Immature natural killer cell (primary cell): ENCODE data around the gene GDPD2. TPM values are rescaled to one million over a fixed set of nuclear protein-coding genes. Genes with fewer than 3 reads are reported as not detected.

Experiments
- DNase-seq, 3 donors: peaks; one replicate each; pipeline ENCODE4 v3.0.0; 2022; ENCODE audit warnings: mixed read lengths in 1 of 3
- H3K27ac Mint-ChIP-seq, 6 donors: one replicate each; pipeline ENCODE4 v1.8.0; 2020; ENCODE audit warnings: mixed read lengths in 6 of 6, mild to moderate bottlenecking in 5 of 6, inconsistent platforms in 4 of 6, moderate library complexity in 3 of 6
- H3K27me3 Mint-ChIP-seq, 3 donors: one replicate each; pipeline ENCODE4 v1.8.0; 2020 to 2021; ENCODE audit warnings: low read depth in 3 of 3, mild to moderate bottlenecking in 3 of 3, mixed read lengths in 3 of 3, moderate library complexity in 3 of 3, inconsistent platforms in 1 of 3
- H3K36me3 Mint-ChIP-seq, 3 donors: one replicate each; pipeline ENCODE4 v1.8.0; 2020; ENCODE audit warnings: mixed read lengths in 3 of 3, inconsistent platforms in 2 of 3, mild to moderate bottlenecking in 2 of 3
- H3K4me1 Mint-ChIP-seq, 2 donors: one replicate each; pipeline ENCODE4 v1.8.0; 2020; ENCODE audit warnings: inconsistent platforms in 2 of 2, mild to moderate bottlenecking in 2 of 2, mixed read lengths in 2 of 2, moderate library complexity in 1 of 2
- H3K4me3 Mint-ChIP-seq, 5 donors: one replicate each; pipeline ENCODE4 v1.8.0; 2020; ENCODE audit warnings: mild to moderate bottlenecking in 5 of 5, mixed read lengths in 5 of 5, inconsistent platforms in 3 of 5, moderate library complexity in 3 of 5
- H3K9me3 Mint-ChIP-seq, 6 donors: one replicate each; pipeline ENCODE4 v1.8.0; 2020; ENCODE audit warnings: mild to moderate bottlenecking in 6 of 6, mixed read lengths in 6 of 6, inconsistent platforms in 4 of 6, moderate library complexity in 3 of 6
- polyA plus RNA-seq, 3 donors: library from polyadenylated mRNA; unstranded; fragments of 300-500 nt; fragmentation: Illumina TruSeq; gene quantifications; one replicate each; pipeline ENCODE4 v1.2.3, GENCODE V29; 2021

GDPD2 gene
- polyA plus RNA-seq, 3 donors from 2014 or later, result not detected

GRCh38 chrX:70432936-70433847 lies 10.1 kb downstream of the GDPD2 start:
- Mint-ChIP-seq H3K4me3 (peak overlapping the region; percentile 87 to 94 (median 91)), H3K27ac (peak overlapping the region; percentile 38 to 91 (median 88)), H3K36me3 (no peaks in the 10 kb centered on the region), H3K4me1 (peaks cover 18 to 22% of the 10 kb centered on the region in 2 donors), H3K9me3 (peaks cover 0 to 3% (median 0%) of the 10 kb centered on the region in 6 donors), H3K27me3 (peaks cover 0 to 9% (median 8%) of the 10 kb centered on the region in 3 donors)
- no peak for DNase-seq

DNA sequence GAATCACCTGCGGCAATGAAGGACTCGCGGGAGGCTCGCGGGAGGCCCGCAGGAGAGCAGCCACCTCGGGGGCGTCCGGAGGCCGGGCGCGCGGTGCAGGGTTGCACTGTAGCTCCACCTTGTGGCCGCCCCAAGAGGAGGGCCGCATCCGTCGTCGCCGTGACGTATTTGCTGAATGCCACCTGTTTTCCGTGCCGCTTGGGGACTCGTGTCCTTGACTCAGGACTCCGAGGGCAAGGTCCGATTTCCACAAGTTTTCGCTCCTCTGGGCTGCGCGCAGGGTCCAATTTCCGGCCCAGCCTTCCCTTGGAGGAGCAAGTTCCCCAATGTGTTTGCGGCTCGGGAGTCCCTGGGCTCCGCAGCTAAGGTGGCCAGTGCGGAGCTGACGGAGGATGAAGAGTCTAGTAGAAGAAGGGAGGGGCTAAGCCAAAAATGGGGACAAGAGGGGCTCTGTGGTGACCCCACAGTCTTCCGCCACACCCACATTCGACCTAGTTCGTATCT lies 10.8 kb downstream of the GDPD2 start:
- peak; percentile 71 to 79 (median 75) for DNase-seq
- Mint-ChIP-seq H3K4me3 (peak overlapping the region; percentile 87 to 94 (median 91)), H3K4me1 (peaks cover 25 to 29% of the 10 kb centered on the region in 2 donors)

DNA sequence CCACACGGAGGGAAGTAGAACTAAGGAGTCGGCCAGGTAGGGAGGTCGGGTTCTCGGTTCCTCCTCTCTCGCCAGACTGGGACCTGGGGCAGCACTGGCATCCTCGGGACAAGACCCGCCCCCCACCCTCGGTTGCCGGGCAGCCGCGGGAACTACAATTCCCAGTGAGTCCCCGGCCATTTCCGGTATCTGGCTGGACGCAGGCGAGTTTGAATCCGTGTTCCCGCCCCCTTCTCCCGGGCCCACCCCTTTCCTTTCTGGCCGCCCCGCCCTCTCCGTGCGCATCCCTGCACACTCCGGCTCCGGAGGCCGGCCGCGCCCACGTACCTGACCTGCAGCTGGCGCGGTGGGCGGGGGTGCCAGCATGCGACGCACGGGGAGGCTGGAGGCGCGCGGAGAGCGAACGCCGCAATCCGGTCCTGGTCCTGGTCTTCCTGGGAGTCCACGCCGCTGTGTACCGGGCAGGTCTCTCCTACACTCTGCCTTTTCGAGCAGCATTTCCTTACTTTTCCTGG lies 11.3 kb downstream of the GDPD2 start:
- peaks cover 0 to 3% (median 0%) of the 10 kb centered on the region in 6 donors for H3K9me3 Mint-ChIP-seq

More for the DNA sequence above, 10.8 kb downstream of the GDPD2 start:
- Mint-ChIP-seq H3K9me3 (peaks cover 0 to 3% (median 0%) of the 10 kb centered on the region in 6 donors), H3K36me3 (no peaks in the 10 kb centered on the region), H3K27me3 (peaks cover 1 to 13% (median 13%) of the 10 kb centered on the region in 3 donors), H3K27ac (peak overlapping the region; percentile 86 to 91 (median 88))

DNA sequence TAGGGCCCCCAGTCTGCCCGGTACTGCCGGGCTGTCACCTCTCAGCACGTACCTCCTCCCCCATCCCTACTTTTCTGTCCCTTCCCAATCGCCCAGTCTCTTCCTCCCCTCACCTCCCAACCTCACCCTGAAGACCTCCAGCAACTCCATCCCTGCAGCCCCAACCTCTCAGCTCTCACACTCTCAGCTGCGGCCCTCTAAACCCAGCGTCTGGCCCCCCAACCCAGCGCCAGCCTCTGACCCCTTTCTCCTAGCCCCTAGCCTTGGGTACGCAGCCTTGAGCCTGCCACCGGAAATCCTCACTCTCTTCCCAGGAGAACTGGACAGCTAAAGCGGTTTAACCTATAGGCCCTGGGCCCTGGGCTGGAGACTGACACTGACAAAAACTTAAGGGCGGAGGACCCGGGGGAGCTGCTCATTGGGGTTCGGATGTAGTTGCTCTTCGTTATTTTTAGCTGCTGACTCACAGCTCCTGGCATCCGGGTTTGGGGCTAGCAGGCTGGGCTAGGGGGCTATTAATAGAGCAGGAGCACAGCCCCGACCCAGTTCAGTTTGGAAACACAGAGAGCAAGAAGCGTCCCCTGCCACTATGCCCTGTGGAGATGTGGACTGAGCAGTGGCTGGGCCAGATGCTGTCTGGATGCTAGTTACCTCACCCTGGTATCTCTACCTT lies 11.9 kb downstream of the GDPD2 start:
- Mint-ChIP-seq H3K27me3 (peaks cover 7 to 18% (median 15%) of the 10 kb centered on the region in 3 donors), H3K9me3 (peaks cover 0 to 3% (median 0%) of the 10 kb centered on the region in 6 donors), H3K4me3 (peak overlapping the region; percentile 85 to 94 (median 91)), H3K4me1 (peaks cover 32 to 36% of the 10 kb centered on the region in 2 donors), H3K36me3 (no peaks in the 10 kb centered on the region), H3K27ac (peak overlapping the region; percentile 51 to 81 (median 66))
- peak in 1 of 3 donors; percentile 21 for DNase-seq

More for the DNA sequence above, 11.3 kb downstream of the GDPD2 start:
- Mint-ChIP-seq H3K4me1 (peaks cover 31 to 34% of the 10 kb centered on the region in 2 donors), H3K4me3 (peak overlapping the region; percentile 87 to 94 (median 91)), H3K27ac (peak overlapping the region; percentile 86 to 91 (median 88)), H3K36me3 (no peaks in the 10 kb centered on the region), H3K27me3 (peaks cover 6 to 17% (median 15%) of the 10 kb centered on the region in 3 donors)
- peak; percentile 28 to 50 (median 46) for DNase-seq

DNA sequence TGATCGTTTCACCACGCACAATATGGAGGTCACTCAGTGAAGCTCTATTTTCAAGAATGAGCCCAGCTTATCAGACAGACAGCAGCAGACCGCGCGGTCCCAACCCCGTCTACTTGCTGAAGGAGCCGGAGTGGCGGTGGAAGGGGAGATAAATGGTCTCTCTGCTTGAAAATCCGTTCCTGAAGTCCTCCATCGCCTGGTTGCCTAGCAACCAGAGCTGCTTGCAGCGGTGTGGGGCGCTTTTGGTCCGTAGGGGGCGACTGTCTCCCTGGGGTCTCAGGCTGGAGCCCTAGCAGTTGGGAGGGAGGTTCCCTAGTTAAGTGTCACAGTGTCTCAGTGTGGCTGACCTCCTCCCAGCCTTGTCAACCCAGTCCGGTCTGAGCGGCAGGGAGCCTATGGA lies 13.2 kb downstream of the GDPD2 start:
- peak overlapping the region in 1 of 6 donors; percentile 67 for H3K27ac Mint-ChIP-seq
- no peaks in the 10 kb centered on the region for H3K36me3 Mint-ChIP-seq
- DNase-seq, result no peak
- peaks cover 0 to 1% (median 0%) of the 10 kb centered on the region in 6 donors for H3K9me3 Mint-ChIP-seq
- H3K4me3 Mint-ChIP-seq, result peak overlapping the region in 1 of 5 donors; percentile 54
- peaks cover 9 to 26% (median 19%) of the 10 kb centered on the region in 3 donors for H3K27me3 Mint-ChIP-seq
- peaks cover 32 to 36% of the 10 kb centered on the region in 2 donors for H3K4me1 Mint-ChIP-seq

GRCh38 chrX:70437011-70437410 lies 13.9 kb downstream of the GDPD2 start:
- no peak overlapping the region for H3K4me3 Mint-ChIP-seq
- no peaks in the 10 kb centered on the region for H3K36me3 Mint-ChIP-seq
- DNase-seq, result no peak
- H3K27me3 Mint-ChIP-seq, result peaks cover 9 to 26% (median 19%) of the 10 kb centered on the region in 3 donors
- no peak overlapping the region for H3K27ac Mint-ChIP-seq
- H3K9me3 Mint-ChIP-seq, result peaks cover 0 to 1% (median 0%) of the 10 kb centered on the region in 6 donors
- H3K4me1 Mint-ChIP-seq, result peaks cover 32 to 36% of the 10 kb centered on the region in 2 donors

DNA sequence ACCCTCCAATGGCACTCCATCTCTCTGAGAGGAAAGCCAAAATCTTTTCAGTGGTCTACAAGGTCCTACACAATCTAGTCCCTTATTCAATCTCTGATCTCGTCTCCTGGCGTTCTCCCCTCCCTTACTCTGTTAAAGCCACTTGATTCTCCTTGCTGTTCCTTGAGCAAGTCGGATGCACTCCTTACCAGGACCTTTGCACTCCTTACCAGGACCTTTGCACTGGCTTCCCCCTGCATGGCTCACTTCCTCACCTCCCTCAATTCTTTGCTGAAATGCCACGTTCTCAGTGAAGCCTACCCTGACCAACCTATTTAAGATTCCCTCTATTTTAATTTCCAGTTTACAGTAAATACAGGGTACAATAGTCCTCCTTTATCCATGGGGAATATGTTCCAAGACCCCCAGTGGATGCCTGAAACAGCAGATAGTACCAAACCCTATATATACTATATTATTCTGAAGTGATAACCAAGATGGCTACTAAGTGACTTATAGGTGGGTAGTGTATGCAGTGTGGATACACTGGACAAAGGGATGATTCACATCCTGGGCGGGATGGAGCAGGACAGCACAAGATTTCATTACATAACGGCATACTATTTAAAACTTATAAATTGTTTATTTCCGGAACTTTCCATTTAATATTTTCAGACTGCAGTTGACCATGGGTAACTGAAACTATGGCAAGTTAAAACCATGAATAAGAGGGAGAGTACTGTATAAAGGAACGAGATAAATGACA lies 15.0 kb downstream of the GDPD2 start:
- Mint-ChIP-seq H3K4me3 (peak overlapping the region in 1 of 5 donors; percentile 44), H3K36me3 (no peaks in the 10 kb centered on the region), H3K9me3 (peaks cover 0 to 1% (median 0%) of the 10 kb centered on the region in 6 donors), H3K27ac (peak overlapping the region in 2 of 6 donors; percentile 0 to 63), H3K27me3 (peaks cover 11 to 26% (median 23%) of the 10 kb centered on the region in 3 donors), H3K4me1 (peaks cover 29 to 34% of the 10 kb centered on the region in 2 donors)
- DNase-seq, result no peak

DNA sequence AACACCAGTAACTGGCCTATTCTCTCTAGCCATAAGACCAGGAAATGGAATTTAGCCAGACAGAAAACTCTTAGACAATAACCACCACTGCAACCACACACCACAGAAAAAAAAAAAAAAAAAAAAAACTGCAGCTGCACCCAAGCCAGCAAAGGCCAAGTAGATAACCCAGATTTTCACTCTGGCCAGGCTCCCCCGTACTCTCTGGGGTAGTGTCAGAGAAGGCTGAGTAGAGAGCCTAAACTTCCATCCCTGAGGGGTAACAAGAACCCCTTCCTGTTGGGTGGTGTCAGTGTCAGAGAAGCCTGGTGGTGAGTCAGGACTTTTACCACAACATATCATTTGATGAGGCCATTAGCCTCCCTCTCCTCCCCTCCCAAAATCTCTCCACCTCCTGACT lies 15.9 kb downstream of the GDPD2 start:
- Mint-ChIP-seq H3K27me3 (peaks cover 15 to 30% (median 26%) of the 10 kb centered on the region in 3 donors), H3K27ac (peak overlapping the region in 3 of 6 donors; percentile 57 to 69 (median 63)), H3K36me3 (no peaks in the 10 kb centered on the region), H3K9me3 (peaks cover 0 to 1% (median 0%) of the 10 kb centered on the region in 6 donors), H3K4me3 (peak overlapping the region in 4 of 5 donors; percentile 15 to 51 (median 44)), H3K4me1 (peaks cover 20 to 25% of the 10 kb centered on the region in 2 donors)
- peak; percentile 25 to 27 (median 25) for DNase-seq

GRCh38 chrX:70442224-70442623 lies 19.1 kb downstream of the GDPD2 start:
- Mint-ChIP-seq H3K4me3 (no peak overlapping the region), H3K27ac (no peak overlapping the region), H3K9me3 (peaks cover 0 to 1% (median 0%) of the 10 kb centered on the region in 6 donors), H3K36me3 (no peaks in the 10 kb centered on the region), H3K27me3 (peaks cover 26 to 33% (median 27%) of the 10 kb centered on the region in 3 donors), H3K4me1 (peaks cover 14 to 16% of the 10 kb centered on the region in 2 donors)
- no peak for DNase-seq

DNA sequence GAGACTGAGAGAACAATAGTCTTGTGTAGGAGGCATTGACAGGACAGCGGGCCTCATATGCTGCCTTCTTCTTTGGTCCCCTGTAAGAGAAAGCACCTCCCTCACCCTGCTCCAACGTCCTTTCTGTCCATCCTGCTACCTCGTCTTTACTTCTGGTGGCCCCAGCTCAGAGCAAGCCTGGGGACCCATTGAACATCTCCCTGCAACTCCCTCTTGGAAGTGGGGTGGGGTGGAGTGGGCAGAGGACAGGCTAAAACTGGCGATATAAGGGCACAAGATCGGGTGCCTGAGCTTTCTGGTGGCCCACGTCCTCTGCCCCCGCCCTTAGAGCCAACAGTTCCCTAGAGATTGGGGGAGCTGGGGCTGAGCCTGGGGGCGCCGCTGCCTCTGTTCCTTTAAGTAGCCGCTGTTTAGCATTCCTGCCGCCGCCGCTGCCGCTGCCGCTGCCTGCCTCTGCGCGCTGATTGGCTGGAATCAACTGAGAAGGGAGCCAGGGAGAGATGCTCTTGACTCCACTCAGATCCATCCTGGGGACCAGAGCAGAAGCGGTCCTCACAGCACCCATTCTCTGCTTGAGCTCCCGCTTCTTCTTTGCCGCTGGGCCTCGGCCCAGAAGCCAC lies 21.3 kb downstream of the GDPD2 start, which contains the start of gene DLG3:
Gene DLG3, plus strand, starts transcription at position 510 of the 620 bp plus-strand sequence. CDS start 367 bp downstream, outside the sequence.
- Mint-ChIP-seq H3K27ac (no peak within 1 kb of the TSS), H3K9me3 (no peaks in the 10 kb centered on the region), H3K4me3 (peak within 1 kb of the TSS; percentile 54 to 77 (median 73)), H3K4me1 (peaks cover 1 to 2% of the 10 kb centered on the region in 2 donors), H3K36me3 (no peaks in the 10 kb centered on the region), H3K27me3 (peaks cover 16 to 22% (median 19%) of the 10 kb centered on the region in 3 donors)
- no peak for DNase-seq

DNA sequence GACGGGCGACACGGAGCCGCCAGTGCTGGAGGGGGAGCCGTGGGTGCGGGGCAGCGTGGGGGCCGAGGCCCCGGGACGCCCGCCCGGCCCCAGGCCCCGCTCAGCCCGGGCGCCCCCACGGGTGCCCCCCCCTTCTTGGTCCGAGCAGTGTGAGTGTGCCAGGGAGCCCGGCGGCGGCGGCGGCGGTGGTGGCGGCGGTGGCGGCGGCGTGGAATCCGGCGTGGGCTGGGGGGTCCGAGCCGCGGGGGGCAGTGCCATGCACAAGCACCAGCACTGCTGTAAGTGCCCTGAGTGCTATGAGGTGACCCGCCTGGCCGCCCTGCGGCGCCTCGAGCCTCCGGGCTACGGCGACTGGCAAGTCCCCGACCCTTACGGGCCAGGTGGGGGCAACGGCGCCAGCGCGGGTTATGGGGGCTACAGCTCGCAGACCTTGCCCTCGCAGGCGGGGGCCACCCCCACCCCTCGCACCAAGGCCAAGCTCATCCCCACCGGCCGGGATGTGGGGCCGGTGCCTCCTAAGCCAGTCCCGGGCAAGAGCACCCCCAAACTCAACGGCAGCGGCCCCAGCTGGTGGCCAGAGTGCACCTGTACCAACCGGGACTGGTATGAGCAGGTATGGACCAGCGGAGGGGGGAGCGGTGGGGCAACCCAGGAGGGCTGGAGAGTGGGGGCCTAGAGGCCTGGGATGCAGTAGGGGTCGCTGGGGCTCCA lies 22.0 kb downstream of the GDPD2 start:
- Mint-ChIP-seq H3K27ac (no peak overlapping the region), H3K4me3 (peak overlapping the region in 4 of 5 donors; percentile 54 to 77 (median 72)), H3K9me3 (no peaks in the 10 kb centered on the region), H3K36me3 (no peaks in the 10 kb centered on the region), H3K27me3 (peaks cover 16 to 20% (median 19%) of the 10 kb centered on the region in 3 donors), H3K4me1 (no peaks in the 10 kb centered on the region)
- no peak for DNase-seq
